Stimulated activated CD8-positive, alpha-beta memory T cell treated with anti-CD3 and anti-CD28 coated beads, Interleukin-4, amount 100 ng/mL, for 1 hour (primary cell): Measurements from ENCODE around the gene RBPJL.
"Not testable (repeated sequence)": the region's sequence is repeated elsewhere in the genome, so short reads cannot be mapped to it uniquely, and the experiment has no call there.

Experiments used
- DNase-seq, 2 donors: peaks; one replicate each; pipeline ENCODE4 v3.0.0-alpha.2; 2020; ENCODE audit warnings: low read depth in 2 of 2, low spot score in 1 of 2

Gene RBPJL

GRCh38 chr20:45341579-45341938 lies 34.9 kb downstream of the RBPJL start:
- DNase-seq: no peak

GRCh38 chr20:45341939-45342854 lies 35.6 kb downstream of the RBPJL start:
- DNase-seq: no peak

GRCh38 chr20:45342855-45343531 lies 36.4 kb downstream of the RBPJL start:
- DNase-seq: no peak

GRCh38 chr20:45343532-45344167 lies 37.0 kb downstream of the RBPJL start:
- no peak for DNase-seq

GRCh38 chr20:45344168-45344860 lies 37.7 kb downstream of the RBPJL start:
- no peak for DNase-seq

- no peak for DNase-seq
Measured at GRCh38 chr20:45345104-45345936, 38.7 kb downstream of the RBPJL start.

GRCh38 chr20:45346291-45346718 lies 39.7 kb downstream of the RBPJL start:
- DNase-seq: no peak

- DNase-seq: no peak
Measured at GRCh38 chr20:45346851-45347250, 40.2 kb downstream of the RBPJL start.

GRCh38 chr20:45347297-45347935 lies 40.8 kb downstream of the RBPJL start:
- DNase-seq: no peak

- peak in 1 of 2 donors; percentile 33 for DNase-seq
Measured at GRCh38 chr20:45347936-45348778, 41.5 kb downstream of the RBPJL start, which contains the start of gene SDC4. Gene SDC4 (minus strand): TSS chr20:45348424. CDS start chr20:45348384, 40 bp downstream.

GRCh38 chr20:45350217-45350616 lies 43.6 kb downstream of the RBPJL start:
- DNase-seq: no peak

GRCh38 chr20:45350795-45351194 lies 44.2 kb downstream of the RBPJL start:
- not testable (repeated sequence) for DNase-seq

- no peak for DNase-seq
Measured at GRCh38 chr20:45352729-45353128, 46.1 kb downstream of the RBPJL start.

GRCh38 chr20:45353746-45354145 lies 47.1 kb downstream of the RBPJL start:
- no peak for DNase-seq

- DNase-seq: no peak
Measured at GRCh38 chr20:45354423-45355208, 48.0 kb downstream of the RBPJL start.

- no peak for DNase-seq
Measured at GRCh38 chr20:45355209-45356084, 48.8 kb downstream of the RBPJL start.
